ENCODE results near the gene RELA.

The RELA gene

DNA sequence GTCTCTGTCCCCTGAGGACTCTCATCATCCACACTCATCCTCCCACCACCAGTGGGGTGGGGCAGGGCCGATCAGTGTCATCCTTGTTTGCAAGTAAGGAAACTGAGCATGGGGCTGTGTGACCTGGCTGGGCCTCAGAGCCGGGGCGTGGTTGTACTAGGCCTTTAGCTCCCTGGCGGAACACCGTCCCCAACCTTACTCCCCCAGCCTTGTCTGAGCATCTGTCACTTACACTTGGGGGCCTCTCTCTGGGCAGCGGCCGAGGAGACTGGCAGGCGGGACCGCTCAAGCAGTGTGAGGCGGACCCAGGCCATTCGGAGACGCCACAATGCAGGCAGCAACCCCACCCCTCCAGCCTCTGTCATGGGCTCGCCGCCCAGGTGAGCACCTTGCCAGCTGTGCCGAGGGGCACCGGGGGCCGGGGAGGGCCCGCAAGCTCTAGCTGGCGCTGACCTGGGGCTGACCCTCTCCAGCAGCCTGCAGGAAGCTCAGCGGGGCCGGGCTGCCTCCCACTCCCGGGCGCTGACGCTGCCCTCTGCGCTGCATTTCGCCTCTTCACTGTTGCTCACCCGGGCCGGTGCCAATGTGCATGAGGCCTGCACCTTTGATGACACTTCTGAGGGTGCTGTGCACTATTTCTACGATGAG lies 43.3 kb downstream of the RELA start:
- no peaks in the 10 kb centered on the region for H3K27me3 ChIP-seq (ENCODE audit: insufficient read depth, low read depth, severe bottlenecking)
- H3K27ac ChIP-seq, result no peak overlapping the region
- peaks cover 65% of the 10 kb centered on the region for H3K36me3 ChIP-seq
- TF ChIP-seq, protein P1, sequence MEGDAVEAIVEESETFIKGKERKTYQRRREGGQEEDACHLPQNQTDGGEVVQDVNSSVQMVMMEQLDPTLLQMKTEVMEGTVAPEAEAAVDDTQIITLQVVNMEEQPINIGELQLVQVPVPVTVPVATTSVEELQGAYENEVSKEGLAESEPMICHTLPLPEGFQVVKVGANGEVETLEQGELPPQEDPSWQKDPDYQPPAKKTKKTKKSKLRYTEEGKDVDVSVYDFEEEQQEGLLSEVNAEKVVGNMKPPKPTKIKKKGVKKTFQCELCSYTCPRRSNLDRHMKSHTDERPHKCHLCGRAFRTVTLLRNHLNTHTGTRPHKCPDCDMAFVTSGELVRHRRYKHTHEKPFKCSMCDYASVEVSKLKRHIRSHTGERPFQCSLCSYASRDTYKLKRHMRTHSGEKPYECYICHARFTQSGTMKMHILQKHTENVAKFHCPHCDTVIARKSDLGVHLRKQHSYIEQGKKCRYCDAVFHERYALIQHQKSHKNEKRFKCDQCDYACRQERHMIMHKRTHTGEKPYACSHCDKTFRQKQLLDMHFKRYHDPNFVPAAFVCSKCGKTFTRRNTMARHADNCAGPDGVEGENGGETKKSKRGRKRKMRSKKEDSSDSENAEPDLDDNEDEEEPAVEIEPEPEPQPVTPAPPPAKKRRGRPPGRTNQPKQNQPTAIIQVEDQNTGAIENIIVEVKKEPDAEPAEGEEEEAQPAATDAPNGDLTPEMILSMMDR (IDR thresholded peaks at IDR 0.05; ENCODE audit: low read depth, low read length), result no peak
- H3K4me3 ChIP-seq (ENCODE audit: low read depth, low read length), result no peak overlapping the region
- DNase-seq, result no peak
- no peaks in the 10 kb centered on the region for H3K9me3 ChIP-seq (ENCODE audit: severe bottlenecking)

DNA sequence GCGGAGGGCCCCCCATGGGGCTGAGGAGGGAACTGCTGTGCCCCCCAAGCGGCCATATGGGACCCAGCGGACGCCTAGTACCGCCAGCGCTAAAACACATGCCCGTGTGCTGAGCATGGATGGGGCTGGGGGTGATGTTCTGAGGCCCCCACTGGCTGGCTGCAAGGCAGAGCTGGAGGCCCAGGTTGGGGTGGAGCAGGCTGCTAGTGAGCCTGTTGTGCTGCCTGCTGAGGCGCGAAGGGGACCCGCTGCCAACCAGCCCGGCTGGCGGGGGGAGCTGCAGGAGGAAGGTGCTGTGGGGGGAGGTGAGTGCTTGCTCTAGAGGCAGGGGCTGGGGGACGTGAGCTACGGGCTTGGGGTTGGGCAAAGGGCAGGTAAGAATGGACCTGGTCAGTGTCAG lies 44.0 kb downstream of the RELA start:
- no peak for DNase-seq
- TF ChIP-seq, protein P1 (IDR thresholded peaks at IDR 0.05; ENCODE audit: low read depth, low read length), result no peak
- Histone ChIP-seq H3K27ac (no peak overlapping the region), H3K27me3 (ENCODE audit: insufficient read depth, low read depth, severe bottlenecking) (no peaks in the 10 kb centered on the region), H3K9me3 (ENCODE audit: severe bottlenecking) (no peaks in the 10 kb centered on the region), H3K36me3 (peaks cover 60% of the 10 kb centered on the region), H3K4me3 (ENCODE audit: low read depth, low read length) (no peak overlapping the region)

DNA sequence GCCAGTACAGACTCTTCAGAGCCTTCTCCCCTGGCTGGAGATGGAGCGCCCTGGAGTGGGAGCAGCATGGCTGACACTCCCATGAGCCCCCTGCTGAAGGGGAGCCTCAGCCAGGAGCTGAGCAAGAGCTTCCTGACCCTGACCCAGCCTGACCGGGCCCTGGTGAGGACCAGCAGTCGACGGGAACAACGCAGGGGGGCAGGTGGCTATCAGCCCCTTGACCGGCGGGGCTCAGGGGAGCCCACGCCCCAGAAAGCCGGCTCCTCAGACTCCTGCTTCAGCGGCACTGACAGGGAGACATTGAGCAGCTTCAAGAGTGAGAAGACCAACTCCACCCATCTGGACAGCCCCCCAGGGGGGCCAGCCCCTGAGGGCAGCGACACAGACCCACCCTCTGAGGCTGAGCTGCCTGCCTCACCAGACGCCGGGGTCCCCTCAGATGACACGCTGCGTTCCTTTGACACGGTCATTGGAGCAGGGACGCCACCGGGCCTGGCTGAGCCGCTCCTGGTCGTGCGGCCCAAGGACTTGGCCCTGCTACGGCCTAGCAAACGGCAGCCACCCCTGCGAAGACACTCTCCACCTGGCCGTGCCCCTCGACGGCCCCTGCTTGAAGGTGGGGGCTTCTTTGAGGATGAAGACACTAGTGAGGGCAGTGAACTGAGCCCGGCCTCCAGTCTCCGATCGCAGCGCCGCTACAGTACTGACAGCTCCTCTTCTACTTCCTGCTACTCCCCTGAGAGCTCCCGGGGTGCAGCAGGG lies 44.5 kb downstream of the RELA start:
- no peaks in the 10 kb centered on the region for H3K9me3 ChIP-seq (ENCODE audit: severe bottlenecking)
- no peak for DNase-seq
- H3K27ac ChIP-seq, result no peak overlapping the region
- TF ChIP-seq, protein P1 (IDR thresholded peaks at IDR 0.05; ENCODE audit: low read depth, low read length), result no peak
- no peak overlapping the region for H3K4me3 ChIP-seq (ENCODE audit: low read depth, low read length)
- H3K36me3 ChIP-seq, result peaks cover 55% of the 10 kb centered on the region
- H3K27me3 ChIP-seq (ENCODE audit: insufficient read depth, low read depth, severe bottlenecking), result no peaks in the 10 kb centered on the region

DNA sequence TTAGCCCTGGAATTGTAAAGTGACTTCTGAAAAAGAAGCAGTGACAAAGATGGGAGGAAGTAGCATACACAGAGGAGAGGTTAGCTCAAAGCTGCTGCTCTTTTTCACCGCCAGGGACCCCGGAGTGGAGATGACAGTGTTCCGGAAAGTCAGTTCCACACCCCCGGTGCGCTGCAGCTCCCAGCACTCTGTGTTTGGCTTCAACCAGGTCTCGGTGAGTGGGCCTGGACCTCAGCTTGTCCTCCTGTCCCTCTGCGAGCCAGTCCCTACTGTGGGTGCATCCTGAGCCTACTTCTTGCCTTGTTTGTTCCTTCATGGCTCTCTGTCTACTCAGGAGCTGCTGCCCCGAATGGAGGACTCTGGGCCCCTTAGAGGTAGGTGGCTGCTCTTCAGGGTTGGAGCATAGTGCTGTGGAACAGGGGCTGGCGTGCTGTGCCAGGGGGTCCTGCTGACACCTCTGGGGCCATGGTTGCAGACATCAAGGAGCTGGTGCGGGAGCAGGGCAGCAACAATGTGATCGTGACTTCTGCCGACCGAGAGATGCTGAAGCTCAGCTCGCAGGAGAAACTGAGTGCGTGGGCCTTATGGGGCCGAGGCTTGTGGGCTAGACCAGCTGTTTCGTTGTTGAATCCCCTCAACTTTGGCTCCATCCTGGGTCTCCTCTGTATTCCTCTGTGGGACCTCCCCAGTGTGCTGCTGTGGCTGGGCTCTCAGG lies 45.4 kb downstream of the RELA start:
- Histone ChIP-seq H3K27ac (no peak overlapping the region), H3K36me3 (peaks cover 58% of the 10 kb centered on the region), H3K27me3 (ENCODE audit: insufficient read depth, low read depth, severe bottlenecking) (no peaks in the 10 kb centered on the region), H3K9me3 (ENCODE audit: severe bottlenecking) (no peaks in the 10 kb centered on the region), H3K4me3 (ENCODE audit: low read depth, low read length) (no peak overlapping the region)
- TF ChIP-seq, protein P1 (IDR thresholded peaks at IDR 0.05; ENCODE audit: low read depth, low read length), result no peak
- no peak for DNase-seq

DNA sequence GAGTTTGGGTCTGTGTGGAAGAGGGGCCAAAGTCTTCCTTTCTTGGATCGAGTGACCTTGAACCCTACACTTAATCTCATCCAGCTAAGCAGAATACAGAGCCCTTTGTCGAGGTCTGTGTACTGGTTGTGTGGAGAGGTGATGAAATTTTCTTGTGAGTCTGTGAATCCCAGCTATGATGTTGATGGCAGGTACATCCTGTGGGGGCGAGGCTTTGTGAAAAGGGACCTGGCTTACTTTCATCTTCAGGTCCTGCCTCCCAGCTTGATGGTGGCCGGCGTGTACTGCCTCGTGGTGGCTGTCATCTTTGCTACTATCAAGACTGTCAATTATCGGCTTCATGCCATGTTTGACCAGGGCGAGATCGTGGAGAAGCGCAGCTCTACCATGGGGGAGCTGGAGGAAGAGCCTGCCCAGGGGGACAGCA lies 46.1 kb downstream of the RELA start:
- TF ChIP-seq, protein P1 (IDR thresholded peaks at IDR 0.05; ENCODE audit: low read depth, low read length), result no peak
- Histone ChIP-seq H3K4me3 (ENCODE audit: low read depth, low read length) (peak overlapping the region; percentile 71), H3K9me3 (ENCODE audit: severe bottlenecking) (no peaks in the 10 kb centered on the region), H3K36me3 (peaks cover 63% of the 10 kb centered on the region), H3K27ac (peak overlapping the region; percentile 86), H3K27me3 (ENCODE audit: insufficient read depth, low read depth, severe bottlenecking) (no peaks in the 10 kb centered on the region)
- no peak for DNase-seq
